Neutrophil (primary cell): Measurements from ENCODE around the gene IP6K3.

ENCODE experiments used
- H3K27ac ChIP-seq: fragments of 200-600 bp; sonication (generic); 2 replicates; pipeline ENCODE4 v1.5.1; 2016; ENCODE audit warnings: mild to moderate bottlenecking, moderate library complexity
- H3K27me3 ChIP-seq: fragments of 200-600 bp; sonication (generic); 2 replicates; pipeline ENCODE4 v1.6.0; 2016; ENCODE audit warnings: mild to moderate bottlenecking
- H3K36me3 ChIP-seq: fragments of 200-600 bp; sonication (generic); 2 replicates; pipeline ENCODE4 v1.5.1; 2017
- H3K4me1 ChIP-seq, 2 experiments: fragments of 200-600 bp in 1 of 2; sonication (generic) in 1 of 2; 1 replicate in 1 of 2; 2 replicates in 1 of 2; pipeline versions ENCODE4 v1.5.1 to v1.6.1; 2013 to 2016; ENCODE audit warnings: low read depth in 1 of 2, low read length in 1 of 2, mild to moderate bottlenecking in 1 of 2, moderate library complexity in 1 of 2; ENCODE audit not compliant: control insufficient read depth in 1 of 2, insufficient read depth in 1 of 2
- H3K4me3 ChIP-seq, 2 experiments: fragments of 200-600 bp in 1 of 2; sonication (generic) in 1 of 2; 1 replicate in 1 of 2; 2 replicates in 1 of 2; pipeline ENCODE4 v1.5.1; 2013 to 2016; ENCODE audit warnings: low read depth in 1 of 2, low read length in 1 of 2, mild to moderate bottlenecking in 1 of 2, moderate library complexity in 1 of 2
- H3K9me3 ChIP-seq: fragments of 200-600 bp; sonication (generic); 2 replicates; pipeline ENCODE4 v1.5.1; 2016
- TF ChIP-seq, protein P1 (sequence below): fragments of 200-600 bp; sonication (generic); IDR thresholded peaks from 2 replicates; pipeline ENCODE4 v1.5.1; 2016; ENCODE audit warnings: antibody characterized with exemption

Gene IP6K3

DNA sequence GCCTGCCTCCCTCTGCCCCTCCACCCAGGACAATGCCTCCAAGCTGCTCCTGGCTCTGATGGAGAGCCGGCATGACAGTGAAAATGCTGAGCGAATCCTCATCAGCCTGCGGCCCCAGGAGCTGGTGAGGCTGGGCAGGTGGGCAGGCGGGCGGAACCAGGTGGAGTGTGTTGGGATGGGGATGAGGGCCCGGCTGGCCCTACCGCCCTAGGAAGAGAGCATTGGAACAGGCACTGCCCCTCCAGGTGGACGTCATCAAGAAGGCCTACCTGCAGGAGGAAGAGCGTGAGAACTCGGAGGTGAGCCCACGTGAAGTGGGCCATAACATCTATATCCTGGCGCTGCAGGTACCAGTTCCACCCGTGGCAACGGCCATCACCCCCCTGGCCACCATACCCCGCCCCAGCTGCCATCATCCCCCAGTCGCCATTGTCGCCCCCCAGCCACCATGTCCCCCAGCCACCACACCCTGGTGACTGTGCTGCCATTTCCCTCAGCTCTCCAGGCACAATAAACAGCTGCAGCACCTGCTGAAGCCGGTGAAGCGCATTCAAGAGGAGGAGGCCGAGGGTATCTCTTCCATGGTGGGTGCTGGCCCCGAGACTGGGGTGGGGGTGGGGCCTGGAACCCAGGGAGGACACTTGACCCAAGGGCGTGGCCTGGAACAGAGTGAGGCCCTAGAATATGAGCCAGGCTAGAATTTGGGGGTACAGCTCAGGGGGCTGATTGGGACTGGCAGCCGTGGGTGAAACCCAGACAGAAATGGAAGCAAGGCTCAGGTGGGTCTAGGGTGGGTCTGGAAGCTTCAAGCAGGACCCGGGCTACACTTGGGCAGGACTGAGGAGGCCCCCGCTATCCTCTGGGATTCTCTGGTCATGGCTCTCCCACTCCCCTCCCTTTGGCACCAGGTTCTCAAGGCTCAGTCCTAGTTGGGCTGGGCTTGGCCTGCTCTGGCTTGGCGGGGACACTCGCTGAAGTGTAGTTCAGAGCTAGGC, 59.4 kb downstream of the IP6K3 start:
- Histone ChIP-seq H3K27me3 (no peaks in the 10 kb centered on the region), H3K4me3 (no peak overlapping the region), H3K4me1 (no peaks in the 10 kb centered on the region), H3K27ac (no peak overlapping the region), H3K36me3 (no peaks in the 10 kb centered on the region), H3K9me3 (no peaks in the 10 kb centered on the region)
- TF ChIP-seq, protein P1, sequence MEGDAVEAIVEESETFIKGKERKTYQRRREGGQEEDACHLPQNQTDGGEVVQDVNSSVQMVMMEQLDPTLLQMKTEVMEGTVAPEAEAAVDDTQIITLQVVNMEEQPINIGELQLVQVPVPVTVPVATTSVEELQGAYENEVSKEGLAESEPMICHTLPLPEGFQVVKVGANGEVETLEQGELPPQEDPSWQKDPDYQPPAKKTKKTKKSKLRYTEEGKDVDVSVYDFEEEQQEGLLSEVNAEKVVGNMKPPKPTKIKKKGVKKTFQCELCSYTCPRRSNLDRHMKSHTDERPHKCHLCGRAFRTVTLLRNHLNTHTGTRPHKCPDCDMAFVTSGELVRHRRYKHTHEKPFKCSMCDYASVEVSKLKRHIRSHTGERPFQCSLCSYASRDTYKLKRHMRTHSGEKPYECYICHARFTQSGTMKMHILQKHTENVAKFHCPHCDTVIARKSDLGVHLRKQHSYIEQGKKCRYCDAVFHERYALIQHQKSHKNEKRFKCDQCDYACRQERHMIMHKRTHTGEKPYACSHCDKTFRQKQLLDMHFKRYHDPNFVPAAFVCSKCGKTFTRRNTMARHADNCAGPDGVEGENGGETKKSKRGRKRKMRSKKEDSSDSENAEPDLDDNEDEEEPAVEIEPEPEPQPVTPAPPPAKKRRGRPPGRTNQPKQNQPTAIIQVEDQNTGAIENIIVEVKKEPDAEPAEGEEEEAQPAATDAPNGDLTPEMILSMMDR, result no peak

DNA sequence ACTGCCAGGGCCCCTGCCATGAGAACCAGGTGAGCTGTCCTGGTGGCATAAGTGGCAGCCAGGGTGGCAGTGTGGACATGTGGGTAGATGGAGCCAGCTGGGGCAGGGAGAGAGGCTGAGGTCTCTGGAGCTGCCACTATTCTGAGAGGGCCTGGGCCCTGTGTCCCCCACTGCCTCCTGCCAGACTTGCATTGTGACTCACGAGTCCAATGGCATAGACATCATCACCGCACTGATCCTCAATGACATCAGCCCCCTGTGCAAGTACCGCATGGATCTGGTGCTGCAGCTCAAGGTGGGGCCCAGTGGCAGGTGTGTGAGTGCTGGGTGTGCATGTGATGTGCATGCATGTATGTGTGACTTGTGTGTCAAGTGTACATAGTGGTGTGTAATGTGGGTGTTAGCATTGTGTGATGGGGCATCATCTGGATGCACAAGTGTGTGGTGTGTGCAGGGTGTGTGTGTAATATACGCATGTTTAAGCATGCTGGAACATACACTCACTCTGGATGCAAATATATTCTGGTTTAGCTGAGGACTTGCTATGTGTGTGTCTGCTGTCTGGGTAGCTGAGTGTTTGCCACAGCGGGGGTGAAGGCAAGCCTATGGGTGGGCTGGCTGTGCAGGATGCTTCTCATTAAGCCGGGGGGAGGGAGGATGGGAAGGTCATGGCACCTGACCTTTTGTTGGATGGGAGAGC, 60.3 kb downstream of the IP6K3 start:
- H3K4me1 ChIP-seq, result no peaks in the 10 kb centered on the region
- H3K36me3 ChIP-seq, result no peaks in the 10 kb centered on the region
- H3K27ac ChIP-seq, result no peak overlapping the region
- H3K27me3 ChIP-seq, result no peaks in the 10 kb centered on the region
- no peak overlapping the region for H3K4me3 ChIP-seq
- TF ChIP-seq, protein P1, result no peak
- H3K9me3 ChIP-seq, result no peaks in the 10 kb centered on the region

DNA sequence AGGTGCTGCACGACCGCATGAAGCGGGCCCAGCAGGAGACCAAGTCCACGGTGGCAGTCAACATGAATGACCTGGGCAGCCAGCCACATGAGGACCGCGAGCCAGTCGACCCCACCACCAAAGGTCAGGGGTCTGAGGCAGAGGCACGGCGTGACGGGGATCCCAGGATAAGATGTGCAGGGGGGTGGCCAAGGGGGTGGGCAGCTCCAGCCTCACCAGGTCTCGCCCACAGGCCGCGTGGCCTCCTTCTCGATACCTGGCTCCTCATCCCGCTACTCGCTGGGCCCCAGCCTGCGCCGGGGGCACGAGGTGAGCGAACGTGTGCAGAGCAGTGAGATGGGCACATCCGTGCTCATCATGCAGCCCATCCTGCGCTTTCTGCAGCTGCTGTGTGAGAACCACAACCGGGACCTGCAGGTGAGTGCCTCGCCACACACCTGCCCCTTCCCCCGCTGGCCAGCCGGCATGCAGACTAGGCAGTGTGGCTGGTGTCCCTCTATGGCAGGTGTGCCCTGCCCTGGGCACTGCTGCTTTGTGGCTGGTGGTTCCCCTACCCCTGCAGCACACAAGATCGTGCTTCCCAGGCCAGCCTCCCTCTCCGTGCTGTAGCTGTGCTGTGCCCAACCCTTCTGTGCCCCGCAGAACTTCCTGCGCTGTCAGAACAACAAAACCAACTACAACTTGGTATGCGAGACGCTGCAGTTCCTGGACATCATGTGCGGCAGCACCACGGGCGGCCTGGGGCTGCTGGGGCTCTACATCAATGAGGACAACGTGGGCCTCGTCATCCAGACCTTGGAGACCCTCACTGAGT, 61.1 kb downstream of the IP6K3 start:
- H3K4me3 ChIP-seq, result no peak overlapping the region
- no peaks in the 10 kb centered on the region for H3K36me3 ChIP-seq
- H3K27me3 ChIP-seq, result no peaks in the 10 kb centered on the region
- no peak overlapping the region for H3K27ac ChIP-seq
- no peaks in the 10 kb centered on the region for H3K9me3 ChIP-seq
- H3K4me1 ChIP-seq, result no peaks in the 10 kb centered on the region
- TF ChIP-seq, protein P1, result no peak

DNA sequence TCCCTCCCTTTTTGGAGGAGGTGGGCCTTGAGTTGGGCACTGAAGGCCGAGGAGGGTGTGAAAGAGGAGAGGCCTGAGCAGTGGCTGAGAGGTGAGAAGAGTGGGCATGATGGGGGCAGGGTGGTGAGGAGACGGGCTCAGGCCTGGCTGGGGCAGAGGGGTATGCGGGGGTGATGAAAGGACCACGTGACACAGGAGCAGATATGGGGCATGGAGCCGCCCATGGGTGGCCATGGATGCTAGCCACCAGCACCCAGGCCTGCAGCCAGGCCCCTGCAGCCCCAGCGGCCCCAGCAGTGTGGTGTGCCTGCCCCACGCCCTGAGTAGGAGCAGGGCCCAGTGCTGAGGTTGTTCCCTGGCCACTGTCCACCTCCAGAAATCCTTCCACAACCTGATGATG, 61.7 kb downstream of the IP6K3 start:
- no peak overlapping the region for H3K27ac ChIP-seq
- H3K36me3 ChIP-seq, result no peaks in the 10 kb centered on the region
- TF ChIP-seq, protein P1, result no peak
- no peak overlapping the region for H3K4me3 ChIP-seq
- no peaks in the 10 kb centered on the region for H3K9me3 ChIP-seq
- H3K4me1 ChIP-seq, result no peaks in the 10 kb centered on the region
- H3K27me3 ChIP-seq, result no peaks in the 10 kb centered on the region

DNA sequence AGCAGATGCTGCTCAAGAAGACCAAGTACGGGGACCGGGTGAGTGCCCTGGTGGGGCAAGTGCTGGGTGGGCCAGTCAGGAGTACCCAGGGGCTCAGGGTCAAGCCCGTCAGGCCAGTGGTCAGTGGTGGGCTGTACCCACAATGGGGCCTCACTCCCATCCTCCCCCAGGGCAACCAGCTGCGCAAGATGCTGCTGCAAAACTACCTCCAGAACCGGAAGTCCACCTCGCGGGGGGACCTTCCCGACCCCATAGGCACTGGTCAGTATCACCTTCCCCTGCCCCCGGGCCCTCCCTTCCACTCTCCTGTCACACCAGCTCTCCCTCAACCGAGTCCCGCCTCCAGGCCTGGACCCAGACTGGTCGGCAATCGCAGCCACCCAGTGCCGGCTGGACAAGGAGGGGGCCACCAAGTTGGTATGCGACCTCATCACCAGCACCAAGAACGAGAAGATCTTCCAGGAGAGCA, 62.2 kb downstream of the IP6K3 start:
- TF ChIP-seq, protein P1, result no peak
- Histone ChIP-seq H3K4me3 (no peak overlapping the region), H3K36me3 (no peaks in the 10 kb centered on the region)

More for the DNA sequence above, 62.2 kb downstream of the IP6K3 start:
- no peaks in the 10 kb centered on the region for H3K4me1 ChIP-seq
- H3K27me3 ChIP-seq, result no peaks in the 10 kb centered on the region
- H3K27ac ChIP-seq, result no peak overlapping the region
- H3K9me3 ChIP-seq, result no peaks in the 10 kb centered on the region
